GM19395 (cell line): ENCODE measurements around the gene USP11.
A peak's percentile ranks its signal among the peaks of the same experiment; 100 is the strongest.

Experiments
- ATAC-seq: cut with Tn5 transposase; IDR thresholded peaks from one replicate; pipeline ENCODE4 v1.9.1; 2021; ENCODE audit warnings: mild to moderate bottlenecking, moderate library complexity; ENCODE audit not compliant: unreplicated experiment

USP11 gene

DNA sequence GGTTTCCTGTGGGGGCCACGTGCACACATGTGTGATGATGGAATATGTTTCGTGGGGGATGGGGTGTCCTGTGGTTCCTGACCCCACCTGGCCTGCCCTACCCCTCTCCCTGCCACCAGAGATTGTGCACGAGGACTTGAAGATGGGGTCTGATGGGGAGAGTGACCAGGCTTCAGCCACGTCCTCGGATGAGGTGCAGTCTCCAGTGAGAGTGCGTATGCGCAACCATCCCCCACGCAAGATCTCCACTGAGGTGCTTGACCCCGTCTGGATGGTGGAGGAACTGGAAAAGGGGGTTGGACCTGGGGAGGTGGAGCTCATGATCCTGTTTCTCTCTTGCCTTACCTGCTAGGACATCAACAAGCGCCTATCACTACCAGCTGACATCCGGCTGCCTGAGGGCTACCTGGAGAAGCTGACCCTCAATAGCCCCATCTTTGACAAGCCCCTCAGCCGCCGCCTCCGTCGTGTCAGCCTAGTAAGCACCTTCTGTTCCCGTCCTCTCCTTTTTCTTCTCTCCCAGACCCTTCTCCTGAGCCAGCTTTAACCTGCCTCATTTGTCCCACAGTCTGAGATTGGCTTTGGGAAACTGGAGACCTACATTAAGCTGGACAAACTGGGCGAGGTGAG lies 8.4 kb upstream of the USP11 start:
- ATAC-seq, result no peak

DNA sequence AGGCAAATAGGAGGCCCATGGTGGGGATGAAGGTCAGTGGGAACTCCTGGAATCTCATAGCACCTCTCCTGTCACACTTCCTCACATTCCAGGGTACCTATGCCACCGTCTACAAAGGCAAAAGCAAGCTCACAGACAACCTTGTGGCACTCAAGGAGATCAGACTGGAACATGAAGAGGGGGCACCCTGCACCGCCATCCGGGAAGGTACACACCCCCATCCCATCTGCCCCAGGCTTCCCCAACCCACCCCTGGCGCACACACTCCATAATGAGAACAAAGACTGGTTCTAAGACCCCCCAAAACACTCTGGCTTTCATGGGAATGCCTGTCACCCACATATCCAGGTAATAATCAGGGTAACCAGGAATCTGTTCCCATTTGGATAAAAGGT lies 7.9 kb upstream of the USP11 start:
- ATAC-seq, result no peak

DNA sequence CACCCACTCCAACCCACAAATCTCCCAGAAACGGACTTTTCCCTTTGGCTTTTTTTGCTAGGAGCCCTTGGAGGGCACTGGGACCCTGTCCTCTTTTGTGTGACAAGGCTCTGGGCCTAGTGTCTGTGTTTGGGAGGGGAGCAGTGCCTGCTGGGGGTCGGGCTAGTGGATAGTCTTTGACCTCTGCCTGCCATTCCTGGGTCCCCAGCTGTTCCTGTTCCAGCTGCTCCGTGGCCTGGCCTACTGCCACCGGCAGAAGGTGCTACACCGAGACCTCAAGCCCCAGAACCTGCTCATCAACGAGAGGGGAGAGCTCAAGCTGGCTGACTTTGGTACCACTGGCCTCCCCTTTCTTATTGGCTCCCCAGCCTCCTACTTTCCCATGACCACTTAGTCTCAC lies 6.7 kb upstream of the USP11 start:
- no peak for ATAC-seq

DNA sequence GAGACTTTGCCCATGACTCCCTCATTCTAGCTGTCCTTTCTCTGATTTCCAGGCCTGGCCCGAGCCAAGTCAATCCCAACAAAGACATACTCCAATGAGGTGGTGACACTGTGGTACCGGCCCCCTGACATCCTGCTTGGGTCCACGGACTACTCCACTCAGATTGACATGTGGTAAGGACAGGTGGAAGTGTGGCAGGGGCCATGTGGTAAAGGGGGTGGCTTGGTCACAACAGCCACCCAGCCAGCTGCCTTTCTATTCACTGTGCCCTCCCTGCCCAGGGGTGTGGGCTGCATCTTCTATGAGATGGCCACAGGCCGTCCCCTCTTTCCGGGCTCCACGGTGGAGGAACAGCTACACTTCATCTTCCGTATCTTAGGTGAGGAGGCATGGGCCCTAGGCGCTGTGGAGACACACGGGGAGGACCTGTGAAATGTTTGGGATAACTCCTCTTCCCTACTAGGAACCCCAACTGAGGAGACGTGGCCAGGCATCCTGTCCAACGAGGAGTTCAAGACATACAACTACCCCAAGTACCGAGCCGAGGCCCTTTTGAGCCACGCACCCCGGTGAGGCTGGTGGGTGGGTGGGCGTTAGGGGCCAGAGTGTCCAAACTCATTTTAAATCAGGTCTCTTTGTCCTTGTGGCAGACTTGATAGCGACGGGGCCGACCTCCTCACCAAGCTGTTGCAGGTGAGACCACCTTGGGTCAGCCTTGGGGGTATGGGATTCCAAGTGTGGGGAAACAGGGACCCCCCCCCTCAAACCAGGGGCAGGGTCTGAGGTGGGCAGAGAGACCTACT lies 6.1 kb upstream of the USP11 start:
- ATAC-seq, result no peak

DNA sequence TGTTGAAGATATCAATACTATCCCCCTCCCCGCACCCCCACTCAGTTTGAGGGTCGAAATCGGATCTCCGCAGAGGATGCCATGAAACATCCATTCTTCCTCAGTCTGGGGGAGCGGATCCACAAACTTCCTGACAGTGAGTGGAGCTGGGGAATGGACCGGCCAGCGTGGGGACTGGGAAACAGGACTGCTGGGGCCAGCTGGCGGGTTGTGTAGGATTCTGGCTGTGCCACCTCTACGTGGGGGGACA lies 5.5 kb upstream of the USP11 start:
- ATAC-seq, result no peak

DNA sequence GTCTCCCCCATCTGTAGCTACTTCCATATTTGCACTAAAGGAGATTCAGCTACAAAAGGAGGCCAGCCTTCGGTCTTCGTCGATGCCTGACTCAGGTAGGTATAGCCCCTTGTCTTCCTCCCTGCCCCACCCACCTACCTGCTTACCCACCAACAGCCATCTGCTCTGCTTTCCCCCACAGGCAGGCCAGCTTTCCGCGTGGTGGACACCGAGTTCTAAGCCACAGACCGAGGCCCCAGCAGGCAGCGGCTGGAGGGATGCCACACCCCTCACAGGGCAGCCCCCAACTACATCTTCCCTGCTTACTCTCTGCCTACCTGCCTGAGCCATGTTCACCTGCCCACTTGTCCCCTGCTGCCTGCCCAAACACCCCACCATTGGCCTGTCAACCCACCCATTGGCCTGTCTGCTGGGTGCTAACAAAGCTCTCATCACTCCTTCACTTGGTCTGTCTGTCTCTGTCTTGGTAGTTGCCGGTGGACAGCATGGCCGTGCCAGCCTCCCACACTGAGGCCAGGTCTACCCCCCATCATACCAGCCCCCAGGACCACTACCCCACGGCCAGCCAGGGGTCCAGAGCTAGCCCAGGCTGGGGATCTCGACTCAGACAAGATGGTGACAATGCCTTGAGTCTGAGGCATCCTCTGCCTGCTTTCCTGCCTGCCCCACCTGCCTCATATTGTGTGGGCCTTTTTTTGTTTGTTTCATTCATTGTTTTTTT lies 4.1 kb upstream of the USP11 start:
- no peak for ATAC-seq

DNA sequence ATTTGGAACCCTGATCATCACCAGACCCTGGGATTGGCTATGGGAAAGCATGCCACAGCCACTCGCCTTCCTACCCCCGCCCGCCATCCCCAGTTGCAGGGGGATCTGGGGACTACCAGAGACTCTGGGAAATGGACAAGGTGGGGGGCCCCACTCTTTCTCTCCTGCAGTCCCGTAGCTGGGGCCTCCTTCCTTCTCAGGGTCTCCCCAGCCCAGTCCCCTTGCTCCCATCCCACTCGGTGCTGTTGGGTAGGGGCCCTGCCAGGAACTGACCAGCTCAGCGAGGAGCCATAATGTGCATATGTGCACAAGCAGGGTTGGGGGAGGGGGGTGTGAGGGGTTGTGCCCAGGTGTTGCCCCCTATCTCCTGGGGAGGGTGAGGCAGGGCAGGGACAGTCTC lies 3.4 kb upstream of the USP11 start:
- ATAC-seq, result no peak

DNA sequence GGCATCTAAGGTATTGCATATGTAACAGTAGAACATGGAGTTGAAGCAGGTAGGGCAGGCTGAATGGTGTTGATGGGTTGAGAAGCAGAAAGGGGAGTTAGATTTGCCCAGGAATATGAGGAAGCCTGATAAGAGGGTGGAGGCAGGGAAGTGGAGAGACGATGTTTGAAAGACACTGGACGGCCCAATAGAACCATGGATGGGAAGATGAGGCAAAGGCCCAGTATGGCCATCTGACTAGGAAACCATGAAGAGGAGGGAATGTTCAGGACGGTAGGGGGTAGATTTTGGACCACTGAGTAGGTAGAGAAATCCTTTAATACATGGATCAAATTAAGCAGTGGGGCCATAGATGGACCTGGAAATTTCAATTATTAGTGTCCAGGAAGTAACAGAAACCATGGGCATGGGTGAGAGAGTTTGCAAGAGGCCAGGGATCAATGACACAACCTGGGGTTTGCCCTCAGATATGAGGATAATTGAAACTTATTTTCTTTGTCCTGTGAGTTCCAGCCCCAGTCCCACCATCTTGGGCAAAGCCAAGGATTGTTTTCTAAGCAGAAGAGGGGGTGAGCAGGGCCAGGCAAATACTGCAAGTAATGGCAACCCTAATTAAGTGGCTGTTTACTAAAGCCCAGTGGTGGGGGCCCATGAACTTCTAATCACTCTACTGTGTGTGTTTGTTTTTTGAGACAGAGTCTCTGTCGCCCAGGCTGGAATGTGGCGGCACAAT lies 2.5 kb upstream of the USP11 start:
- no peak for ATAC-seq

DNA sequence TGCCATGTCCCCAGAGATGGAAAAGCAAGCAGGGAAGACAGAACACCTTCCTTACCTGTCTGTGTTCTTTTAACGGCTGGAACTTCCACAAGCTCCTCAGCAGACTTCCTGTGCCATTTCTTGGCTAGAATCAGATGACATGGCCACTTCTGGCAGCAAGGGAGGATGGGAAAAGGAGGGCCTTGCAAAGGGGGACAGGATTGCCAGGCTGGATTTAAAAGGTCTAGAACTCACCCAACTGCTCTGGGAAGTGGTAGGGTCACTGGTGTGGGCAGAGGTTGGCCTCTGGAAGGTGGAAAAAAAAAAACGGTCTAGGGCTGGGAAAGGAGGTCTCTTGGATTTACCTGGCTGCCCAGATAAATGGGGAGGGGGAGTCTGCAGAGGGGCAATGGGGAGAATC lies 1.6 kb upstream of the USP11 start:
- no peak for ATAC-seq

DNA sequence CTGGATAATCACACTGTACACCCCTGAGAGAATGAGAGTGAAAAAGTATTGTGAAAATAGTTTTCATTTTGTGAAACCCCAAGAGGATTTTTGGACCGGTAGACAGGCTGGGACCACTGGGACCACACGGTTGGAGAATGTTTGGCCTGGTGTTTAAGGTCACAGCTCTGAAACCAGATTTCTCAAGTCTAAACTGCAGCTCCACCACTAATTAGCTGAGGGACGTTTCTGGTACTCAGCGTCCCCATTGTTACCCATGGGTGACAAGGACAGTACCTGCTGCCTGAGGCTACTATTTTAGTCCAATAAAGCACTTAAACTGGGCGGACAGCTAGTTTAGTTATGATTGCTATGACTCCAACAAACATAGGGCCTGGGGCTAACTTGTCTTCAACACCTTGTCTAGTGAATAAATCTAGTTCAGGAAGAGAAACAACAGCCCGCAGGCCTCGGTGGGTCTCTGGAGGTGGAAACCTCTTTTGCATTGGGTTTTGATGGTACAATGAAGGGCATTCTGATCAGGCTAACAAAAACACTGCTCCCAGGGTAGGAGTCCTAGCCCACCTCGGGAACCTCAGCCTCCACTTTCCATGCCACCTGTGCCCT lies 509 bp upstream of the USP11 start:
- no peak for ATAC-seq

DNA sequence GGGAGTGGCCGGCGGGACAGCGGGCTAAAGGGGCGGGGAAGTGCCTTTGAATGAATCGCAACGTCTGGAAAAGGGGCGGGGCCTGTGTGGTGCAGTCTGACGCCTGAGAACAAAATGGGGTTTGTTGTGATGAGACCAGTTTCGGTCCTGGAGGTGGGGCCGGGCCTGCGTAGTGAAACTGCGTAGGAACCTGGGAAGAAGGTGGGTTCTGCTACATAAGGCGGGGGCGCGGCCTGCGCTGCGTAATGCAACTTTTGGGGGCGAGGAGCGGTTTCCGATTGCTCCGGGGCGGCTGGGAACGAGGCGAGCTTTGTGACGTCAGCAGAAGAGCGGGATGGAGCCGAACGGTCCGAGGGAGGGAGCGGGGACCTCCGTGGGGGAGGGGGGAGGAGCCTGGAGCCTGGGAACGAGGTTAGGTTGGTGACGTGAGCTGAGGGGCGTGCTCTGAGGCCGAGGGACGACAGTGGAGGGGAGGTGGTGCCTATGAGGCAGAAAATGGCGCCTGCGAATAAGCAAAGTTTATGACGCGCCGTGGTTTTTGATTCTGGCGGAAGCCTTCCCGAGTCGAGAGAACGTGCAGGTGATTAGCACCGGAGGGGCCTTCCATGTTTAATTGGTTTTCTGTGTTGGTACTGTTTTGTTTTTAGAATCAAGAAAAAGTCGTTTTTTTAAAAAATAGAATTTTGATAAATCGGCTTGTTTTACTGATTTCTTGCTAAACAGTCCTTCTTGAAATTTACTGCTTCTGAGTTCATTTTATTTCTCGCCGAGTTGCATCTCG lies 714 bp downstream of the USP11 start:
- ATAC-seq, result peak; percentile 90

DNA sequence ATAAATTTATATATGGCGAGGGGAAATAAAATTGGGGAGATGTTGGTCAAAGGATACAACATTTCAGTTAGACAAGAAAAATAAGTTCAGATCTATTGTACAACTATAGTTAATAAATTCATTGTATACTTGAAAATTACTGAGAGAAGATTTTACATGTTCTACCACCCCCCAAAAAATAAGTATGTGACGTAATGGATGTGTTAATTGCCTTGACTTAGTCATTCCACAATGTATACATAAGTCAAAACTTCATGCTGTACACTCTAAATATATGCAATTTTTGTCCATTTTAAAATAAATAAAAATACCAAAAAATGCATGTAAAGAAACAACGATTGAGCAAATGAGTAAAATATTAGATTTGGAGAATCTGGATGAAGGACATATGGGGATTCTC lies 1.8 kb downstream of the USP11 start:
- no peak for ATAC-seq

DNA sequence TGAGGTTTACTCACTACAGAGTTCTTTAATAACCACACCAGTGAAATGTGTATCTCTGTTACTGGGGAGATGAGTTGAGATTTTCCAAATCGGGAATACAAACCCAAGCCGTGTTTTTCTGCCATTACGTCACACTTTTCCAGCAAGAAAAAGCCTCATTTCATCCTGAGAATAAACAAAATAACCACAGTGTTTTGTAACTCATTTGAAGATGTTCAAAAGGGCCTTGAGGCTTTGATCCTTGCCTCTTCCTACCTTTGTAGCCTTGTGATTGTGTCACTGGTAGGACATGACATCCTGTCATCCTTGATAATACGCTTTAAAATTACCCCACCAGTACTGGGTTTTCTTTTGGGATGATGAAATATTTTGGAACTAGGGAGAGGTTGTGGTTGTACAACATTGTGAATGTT lies 2.9 kb downstream of the USP11 start:
- ATAC-seq, result no peak

DNA sequence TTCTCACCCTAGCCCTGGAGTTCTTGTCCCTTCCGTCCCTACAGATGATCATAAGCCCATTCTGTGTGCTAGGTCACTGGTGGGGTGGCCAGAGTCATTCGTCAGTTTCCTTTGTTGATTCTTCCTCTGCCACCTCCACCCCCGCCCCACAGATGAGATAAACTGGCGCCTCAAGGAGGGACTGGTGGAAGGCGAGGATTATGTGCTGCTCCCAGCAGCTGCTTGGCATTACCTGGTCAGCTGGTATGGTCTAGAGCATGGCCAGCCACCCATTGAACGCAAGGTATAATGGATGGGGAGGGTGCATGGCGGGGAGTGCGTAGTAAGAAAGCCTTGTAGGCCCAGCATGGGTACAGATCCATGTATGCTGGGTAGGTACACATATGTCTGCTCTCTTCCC lies 6.4 kb downstream of the USP11 start:
- no peak for ATAC-seq

DNA sequence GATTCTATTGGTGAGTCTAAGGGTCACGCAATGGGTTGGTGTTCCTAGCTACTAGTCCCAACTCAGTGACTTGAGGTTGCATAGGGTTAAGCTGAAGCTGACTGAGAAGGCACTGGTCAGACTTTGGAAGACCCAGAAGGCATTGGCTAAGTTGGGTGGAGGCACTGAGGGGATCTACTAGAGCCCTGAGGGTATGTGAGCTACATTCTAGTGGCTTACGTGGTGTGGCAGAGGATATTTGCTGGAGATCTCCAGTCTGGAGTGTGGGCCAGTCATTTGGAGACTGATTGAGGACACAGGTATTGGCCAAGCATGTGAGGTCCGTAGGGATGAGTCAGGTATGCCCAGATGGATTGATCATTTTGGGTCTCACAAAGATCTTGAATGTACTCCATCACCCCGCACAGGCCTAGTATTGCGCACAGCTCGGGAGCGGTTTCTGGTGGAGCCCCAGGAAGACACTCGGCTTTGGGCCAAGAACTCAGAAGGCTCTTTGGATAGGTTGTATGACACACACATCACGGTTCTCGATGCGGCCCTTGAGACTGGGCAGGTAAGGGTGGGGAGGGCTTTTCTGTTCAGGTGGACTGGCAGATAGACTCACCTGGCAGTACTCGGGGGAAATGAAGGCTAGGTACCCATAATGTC lies 7.2 kb downstream of the USP11 start:
- no peak for ATAC-seq

DNA sequence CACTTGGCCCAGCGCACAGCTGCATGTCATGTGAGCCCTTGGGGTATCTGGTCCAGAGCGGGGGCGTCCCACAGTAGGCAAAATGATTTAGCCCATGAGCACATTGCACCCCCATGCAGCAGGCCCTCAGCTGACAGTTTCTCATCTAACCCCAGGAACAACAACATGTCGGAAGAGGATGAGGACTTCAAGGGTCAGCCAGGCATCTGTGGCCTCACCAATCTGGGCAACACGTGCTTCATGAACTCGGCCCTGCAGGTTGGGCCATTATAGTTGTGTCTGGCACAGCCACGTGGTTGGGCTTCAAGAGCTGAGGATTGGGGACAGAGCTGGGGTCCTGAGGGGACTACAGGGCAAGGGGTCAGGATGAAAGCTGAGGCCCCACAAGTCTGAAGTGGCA lies 7.8 kb downstream of the USP11 start:
- no peak for ATAC-seq

DNA sequence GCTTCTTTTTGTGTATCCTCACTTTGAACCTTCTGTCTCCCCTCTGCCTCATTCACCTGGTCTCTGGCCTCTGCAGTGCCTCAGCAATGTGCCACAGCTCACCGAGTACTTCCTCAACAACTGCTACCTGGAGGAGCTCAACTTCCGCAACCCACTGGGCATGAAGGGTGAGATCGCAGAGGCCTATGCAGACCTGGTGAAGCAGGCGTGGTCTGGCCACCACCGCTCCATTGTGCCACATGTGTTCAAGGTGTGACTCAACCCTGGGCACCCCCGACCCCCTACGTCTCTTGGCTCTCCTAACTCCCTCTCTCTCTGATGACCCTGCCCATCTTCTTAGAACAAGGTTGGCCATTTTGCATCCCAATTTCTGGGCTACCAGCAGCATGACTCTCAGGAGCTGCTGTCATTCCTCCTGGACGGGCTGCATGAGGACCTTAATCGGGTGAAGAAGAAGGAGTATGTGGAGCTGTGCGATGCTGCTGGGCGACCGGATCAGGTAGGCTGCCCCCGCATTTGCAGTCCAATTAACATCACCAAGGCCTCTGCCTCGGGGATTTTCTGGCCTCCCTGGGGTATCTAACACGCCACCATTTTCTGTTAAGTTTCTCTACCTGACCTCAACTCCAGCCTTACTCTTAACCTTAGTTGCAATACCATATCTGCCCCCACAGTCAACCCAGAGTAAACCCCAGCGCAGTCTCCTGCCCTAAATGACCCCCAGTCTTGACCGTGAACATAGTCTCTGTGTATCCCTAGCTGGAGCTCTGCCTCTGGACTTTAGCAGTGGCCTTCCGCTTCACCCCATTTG lies 8.6 kb downstream of the USP11 start:
- no peak for ATAC-seq

DNA sequence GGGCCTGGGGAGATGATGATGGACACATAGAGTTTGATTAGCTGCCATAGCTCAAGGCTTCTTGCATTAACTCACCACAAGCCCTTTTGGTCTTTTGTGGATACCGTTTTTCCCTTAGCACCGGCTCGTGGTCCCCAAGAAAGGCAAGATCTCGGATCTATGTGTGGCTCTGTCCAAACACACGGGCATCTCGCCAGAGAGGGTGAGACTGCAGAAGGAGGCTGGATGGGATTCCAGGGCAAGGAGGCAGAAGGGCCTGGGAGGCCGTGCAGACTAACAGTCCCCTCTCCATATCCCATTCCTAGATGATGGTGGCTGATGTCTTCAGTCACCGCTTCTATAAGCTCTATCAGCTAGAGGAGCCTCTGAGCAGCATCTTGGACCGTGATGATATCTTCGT lies 9.5 kb downstream of the USP11 start:
- ATAC-seq, result no peak

DNA sequence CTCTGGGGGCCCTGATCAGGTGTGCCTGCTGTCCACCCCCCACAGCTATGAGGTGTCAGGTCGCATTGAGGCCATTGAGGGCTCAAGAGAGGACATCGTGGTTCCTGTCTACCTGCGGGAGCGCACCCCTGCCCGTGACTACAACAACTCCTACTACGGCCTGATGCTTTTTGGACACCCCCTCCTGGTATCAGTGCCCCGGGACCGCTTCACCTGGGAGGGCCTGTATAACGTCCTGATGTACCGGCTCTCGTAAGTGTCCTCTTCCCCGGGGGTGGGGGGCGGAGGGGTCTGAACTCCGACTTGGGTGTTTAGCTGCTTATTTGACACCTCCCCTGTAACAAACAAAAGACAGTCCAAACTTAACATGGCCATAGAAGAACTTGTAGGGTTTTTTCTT lies 10.5 kb downstream of the USP11 start:
- ATAC-seq, result no peak
